ENCODE measurements around the gene GPR31.

Gene GPR31

DNA sequence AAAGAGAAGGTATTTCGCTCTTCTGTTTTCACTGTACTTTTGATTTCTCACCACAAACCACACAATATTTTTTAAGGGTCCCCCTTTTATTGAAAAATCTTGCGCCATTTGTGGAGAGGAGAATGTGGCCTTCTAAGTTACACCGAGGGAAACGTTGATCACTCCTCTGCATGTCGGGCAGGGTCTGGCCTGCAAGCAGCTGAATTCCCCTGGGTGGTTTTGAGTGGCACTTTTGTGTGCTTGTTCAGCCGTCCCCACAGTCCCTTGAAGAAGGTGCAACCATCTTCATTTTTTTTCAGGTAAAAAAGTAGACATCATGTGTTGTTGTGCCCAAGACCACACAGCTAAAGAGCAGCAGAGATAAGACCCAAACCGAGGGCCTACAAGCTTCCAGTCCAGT lies 6.1 kb downstream of the GPR31 start:
- no peak overlapping the region for H3K27ac ChIP-seq
- no peaks in the 10 kb centered on the region for H3K36me3 ChIP-seq (ENCODE audit: insufficient read depth, low read length)
- DNase-seq (ENCODE audit: low read depth, low spot score) = no peak
- no peak overlapping the region for H3K4me3 ChIP-seq
- H3K9ac ChIP-seq (ENCODE audit: insufficient read length) = no peak overlapping the region
- no peaks in the 10 kb centered on the region for H3K9me3 ChIP-seq (ENCODE audit: low read depth, low read length)
- TF ChIP-seq EZH2 (IDR thresholded peaks at IDR 0.05) (no peak), FOXP2 (optimal IDR thresholded peaks at IDR 0.05; ENCODE audit: control extremely low read depth, extremely low read length, insufficient read depth) (no peak), POLR2AphosphoS5 (IDR thresholded peaks at IDR 0.05; ENCODE audit: borderline replicate concordance, low read depth, low read length) (no peak)

DNA sequence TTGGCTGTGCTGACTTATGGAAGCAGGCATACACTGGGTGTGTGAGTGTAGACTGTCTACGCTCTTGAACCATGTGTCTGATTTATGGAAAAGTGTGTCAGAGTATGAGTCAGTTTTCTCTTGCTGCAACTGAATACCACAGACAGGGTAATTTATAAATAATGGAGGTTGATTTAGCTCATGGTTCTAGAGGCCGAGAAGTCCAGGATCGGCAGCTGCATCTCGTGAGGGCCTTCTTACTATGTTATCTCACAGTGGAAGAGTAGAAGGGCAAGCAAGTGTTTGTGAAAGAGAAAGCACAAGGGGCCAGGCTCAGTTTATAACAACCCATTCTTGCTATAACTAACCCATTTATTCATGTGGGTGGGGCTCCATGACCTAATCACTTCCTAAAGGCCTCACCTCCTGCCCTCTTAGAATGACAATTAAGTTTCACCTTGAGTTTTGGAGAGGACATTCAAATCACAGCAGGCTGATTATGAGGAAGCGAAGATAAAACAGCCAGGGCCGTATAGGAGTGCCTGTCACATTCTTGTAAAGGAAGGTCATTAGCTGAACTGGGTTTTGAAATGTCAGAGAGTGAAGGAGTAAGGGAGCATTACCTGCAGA lies 6.7 kb downstream of the GPR31 start:
- Histone ChIP-seq H3K36me3 (ENCODE audit: insufficient read depth, low read length) (no peaks in the 10 kb centered on the region), H3K4me3 (no peak overlapping the region), H3K9me3 (ENCODE audit: low read depth, low read length) (no peaks in the 10 kb centered on the region), H3K9ac (ENCODE audit: insufficient read length) (no peak overlapping the region), H3K27ac (no peak overlapping the region)
- no peak for DNase-seq (ENCODE audit: low read depth, low spot score)
- TF ChIP-seq POLR2AphosphoS5 (IDR thresholded peaks at IDR 0.05; ENCODE audit: borderline replicate concordance, low read depth, low read length) (no peak), EZH2 (IDR thresholded peaks at IDR 0.05) (no peak), FOXP2 (optimal IDR thresholded peaks at IDR 0.05; ENCODE audit: control extremely low read depth, extremely low read length, insufficient read depth) (no peak)

DNA sequence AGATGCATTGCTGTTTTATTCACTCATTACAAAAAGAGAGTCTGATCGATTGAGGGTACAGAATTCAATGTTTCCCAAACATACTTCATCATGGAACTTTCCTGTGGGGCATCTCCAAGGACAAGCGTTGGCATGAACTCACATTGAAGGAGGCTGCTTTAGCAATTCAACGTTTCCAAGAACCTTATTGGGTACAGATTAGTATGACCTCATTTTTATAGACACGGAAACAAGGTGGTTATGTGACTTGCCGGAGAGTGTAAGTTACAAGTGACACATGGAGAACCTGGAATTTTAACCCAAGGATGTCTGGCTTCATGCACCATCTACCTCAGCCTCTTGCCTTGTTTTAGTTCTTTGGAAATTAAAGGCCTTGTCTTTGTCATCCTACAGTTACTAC lies 8.8 kb downstream of the GPR31 start:
- Histone ChIP-seq H3K36me3 (ENCODE audit: insufficient read depth, low read length) (no peaks in the 10 kb centered on the region), H3K9ac (ENCODE audit: insufficient read length) (no peak overlapping the region), H3K27ac (no peak overlapping the region), H3K9me3 (ENCODE audit: low read depth, low read length) (no peaks in the 10 kb centered on the region), H3K4me3 (no peak overlapping the region)
- TF ChIP-seq POLR2AphosphoS5 (IDR thresholded peaks at IDR 0.05; ENCODE audit: borderline replicate concordance, low read depth, low read length) = no peak
- no peak for TF ChIP-seq EZH2 (IDR thresholded peaks at IDR 0.05)
- TF ChIP-seq FOXP2 (optimal IDR thresholded peaks at IDR 0.05; ENCODE audit: control extremely low read depth, extremely low read length, insufficient read depth) = no peak
- DNase-seq (ENCODE audit: low read depth, low spot score) = no peak

DNA sequence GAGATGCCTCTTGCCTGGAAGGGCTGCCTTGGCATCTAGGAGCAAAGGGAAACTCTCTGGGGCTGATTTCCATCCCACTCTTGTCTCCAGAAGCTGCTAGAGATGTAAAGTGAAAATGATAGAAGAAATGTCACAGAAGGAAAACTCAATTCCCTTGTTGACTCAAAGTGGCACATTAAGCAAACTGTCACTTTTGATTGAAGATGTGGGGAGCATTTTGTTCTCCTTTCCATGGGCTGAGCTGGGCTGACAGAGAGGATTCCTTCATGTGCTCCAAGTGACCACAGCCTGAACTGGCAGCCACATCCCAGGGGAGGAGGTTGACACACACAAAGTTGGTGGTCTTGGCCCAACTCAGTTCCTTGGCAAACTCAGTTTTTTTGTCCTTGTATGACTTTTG lies 9.8 kb downstream of the GPR31 start:
- Histone ChIP-seq H3K4me3 (no peak overlapping the region), H3K9me3 (ENCODE audit: low read depth, low read length) (no peaks in the 10 kb centered on the region), H3K9ac (ENCODE audit: insufficient read length) (no peak overlapping the region), H3K36me3 (ENCODE audit: insufficient read depth, low read length) (no peaks in the 10 kb centered on the region), H3K27ac (no peak overlapping the region)
- TF ChIP-seq FOXP2 (optimal IDR thresholded peaks at IDR 0.05; ENCODE audit: control extremely low read depth, extremely low read length, insufficient read depth) = no peak
- no peak for TF ChIP-seq EZH2 (IDR thresholded peaks at IDR 0.05)
- TF ChIP-seq POLR2AphosphoS5 (IDR thresholded peaks at IDR 0.05; ENCODE audit: borderline replicate concordance, low read depth, low read length) = no peak
- DNase-seq (ENCODE audit: low read depth, low spot score) = no peak

DNA sequence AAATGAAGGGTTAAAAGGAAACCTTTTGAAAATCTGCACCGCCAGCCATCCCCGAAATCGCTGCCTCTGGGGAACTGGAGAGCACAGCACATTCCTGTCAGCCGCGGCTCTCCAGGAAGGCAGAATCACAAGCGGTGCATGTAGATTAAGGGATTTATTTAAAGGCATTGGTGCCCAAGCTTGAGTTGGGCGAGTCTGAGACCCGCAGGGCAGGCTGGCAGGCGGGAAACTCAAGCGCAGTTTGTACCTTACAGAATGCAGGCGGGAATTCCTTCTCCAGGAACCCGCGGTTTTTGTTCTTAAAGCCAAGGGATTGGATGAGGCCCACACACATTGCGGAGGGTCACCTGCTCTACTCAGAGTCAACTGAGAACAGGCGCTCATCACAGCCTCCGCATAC lies 10.8 kb downstream of the GPR31 start:
- DNase-seq (ENCODE audit: low read depth, low spot score) = no peak
- H3K9ac ChIP-seq (ENCODE audit: insufficient read length) = no peak overlapping the region
- peak overlapping the region; percentile 15; the same call in 1 of the 2 replicates for H3K4me3 ChIP-seq

DNA sequence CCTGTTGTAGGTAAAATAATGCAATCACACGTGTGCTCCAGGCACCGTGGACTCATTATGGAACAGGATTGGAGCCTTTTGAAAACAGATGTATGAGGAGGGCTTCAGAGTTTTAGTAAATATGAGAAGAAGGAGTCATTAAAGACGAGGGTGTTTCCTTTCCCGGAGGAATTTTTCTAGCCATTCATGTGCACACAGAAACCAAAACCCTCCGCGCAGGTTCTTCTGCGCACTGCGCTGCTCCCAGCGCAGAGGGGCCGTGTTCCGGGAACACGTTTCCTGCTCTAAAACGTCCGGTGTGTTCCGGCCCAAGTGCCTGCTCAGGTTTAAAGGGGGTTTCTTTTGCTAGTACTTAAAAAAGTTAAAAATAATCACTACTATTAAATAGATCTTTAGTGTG lies 11.6 kb downstream of the GPR31 start:
- H3K36me3 ChIP-seq (ENCODE audit: insufficient read depth, low read length) = no peaks in the 10 kb centered on the region
- TF ChIP-seq FOXP2 (optimal IDR thresholded peaks at IDR 0.05; ENCODE audit: control extremely low read depth, extremely low read length, insufficient read depth) (no peak), EZH2 (IDR thresholded peaks at IDR 0.05) (no peak), POLR2AphosphoS5 (IDR thresholded peaks at IDR 0.05; ENCODE audit: borderline replicate concordance, low read depth, low read length) (no peak)
- H3K4me3 ChIP-seq = no peak overlapping the region
- H3K9me3 ChIP-seq (ENCODE audit: low read depth, low read length) = no peaks in the 10 kb centered on the region
- DNase-seq (ENCODE audit: low read depth, low spot score) = no peak
- H3K9ac ChIP-seq (ENCODE audit: insufficient read length) = no peak overlapping the region
- H3K27ac ChIP-seq = no peak overlapping the region

More for the DNA sequence above, 10.8 kb downstream of the GPR31 start:
- H3K27ac ChIP-seq = no peak overlapping the region
- no peaks in the 10 kb centered on the region for H3K9me3 ChIP-seq (ENCODE audit: low read depth, low read length)
- TF ChIP-seq POLR2AphosphoS5 (IDR thresholded peaks at IDR 0.05; ENCODE audit: borderline replicate concordance, low read depth, low read length) (no peak), EZH2 (IDR thresholded peaks at IDR 0.05) (no peak), FOXP2 (optimal IDR thresholded peaks at IDR 0.05; ENCODE audit: control extremely low read depth, extremely low read length, insufficient read depth) (no peak)
- H3K36me3 ChIP-seq (ENCODE audit: insufficient read depth, low read length) = no peaks in the 10 kb centered on the region

DNA sequence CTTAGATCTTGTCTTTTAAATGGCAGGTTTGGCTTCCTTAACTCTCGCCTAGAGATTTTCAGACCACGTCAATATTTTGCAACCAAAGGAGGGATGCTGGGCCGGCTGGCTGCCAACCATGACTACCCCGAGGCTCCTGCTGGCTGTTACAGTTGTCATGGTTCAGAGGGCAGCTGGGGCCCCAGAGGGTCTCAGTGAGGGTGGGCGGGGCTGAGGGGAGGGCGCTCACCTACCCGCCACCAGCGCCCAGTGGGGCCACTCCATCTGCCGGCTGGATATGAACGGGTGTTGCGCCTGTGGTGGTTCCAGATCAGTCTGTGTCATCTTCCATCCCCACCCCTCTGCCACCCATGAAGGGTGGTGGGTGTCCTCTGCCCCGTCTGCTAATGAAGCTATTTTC lies 12.3 kb downstream of the GPR31 start:
- DNase-seq (ENCODE audit: low read depth, low spot score) = no peak

DNA sequence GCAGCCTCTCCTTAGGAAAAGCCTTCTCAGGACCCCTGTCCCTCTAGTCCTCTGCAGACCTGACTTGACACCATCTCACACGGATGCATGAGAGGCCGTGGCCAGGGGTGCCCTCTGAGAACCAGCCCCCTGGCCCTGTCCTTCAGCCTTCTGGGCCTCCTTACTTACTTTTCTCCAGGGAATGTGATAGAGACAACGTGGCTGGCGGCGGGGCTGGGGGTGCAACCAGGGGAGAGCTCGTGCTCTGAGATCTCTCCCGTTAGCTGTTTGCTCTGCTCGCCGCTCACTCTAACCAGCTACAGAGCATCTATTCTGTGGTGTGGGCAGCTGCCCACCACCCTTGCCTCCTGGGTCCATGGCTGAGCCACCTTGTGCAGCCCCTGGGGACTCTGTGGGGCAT lies 14.7 kb downstream of the GPR31 start:
- DNase-seq (ENCODE audit: low read depth, low spot score) = no peak
- Histone ChIP-seq H3K9ac (ENCODE audit: insufficient read length) (no peak overlapping the region), H3K4me3 (no peak overlapping the region), H3K27ac (no peak overlapping the region), H3K36me3 (ENCODE audit: insufficient read depth, low read length) (no peaks in the 10 kb centered on the region), H3K9me3 (ENCODE audit: low read depth, low read length) (no peaks in the 10 kb centered on the region)
- no peak for TF ChIP-seq FOXP2 (optimal IDR thresholded peaks at IDR 0.05; ENCODE audit: control extremely low read depth, extremely low read length, insufficient read depth)
- no peak for TF ChIP-seq POLR2AphosphoS5 (IDR thresholded peaks at IDR 0.05; ENCODE audit: borderline replicate concordance, low read depth, low read length)
- TF ChIP-seq EZH2 (IDR thresholded peaks at IDR 0.05) = no peak

More for the DNA sequence above, 12.3 kb downstream of the GPR31 start:
- TF ChIP-seq EZH2 (IDR thresholded peaks at IDR 0.05) (no peak), POLR2AphosphoS5 (IDR thresholded peaks at IDR 0.05; ENCODE audit: borderline replicate concordance, low read depth, low read length) (no peak), FOXP2 (optimal IDR thresholded peaks at IDR 0.05; ENCODE audit: control extremely low read depth, extremely low read length, insufficient read depth) (no peak)
- Histone ChIP-seq H3K9ac (ENCODE audit: insufficient read length) (no peak overlapping the region), H3K9me3 (ENCODE audit: low read depth, low read length) (no peaks in the 10 kb centered on the region), H3K4me3 (no peak overlapping the region), H3K36me3 (ENCODE audit: insufficient read depth, low read length) (no peaks in the 10 kb centered on the region), H3K27ac (no peak overlapping the region)

DNA sequence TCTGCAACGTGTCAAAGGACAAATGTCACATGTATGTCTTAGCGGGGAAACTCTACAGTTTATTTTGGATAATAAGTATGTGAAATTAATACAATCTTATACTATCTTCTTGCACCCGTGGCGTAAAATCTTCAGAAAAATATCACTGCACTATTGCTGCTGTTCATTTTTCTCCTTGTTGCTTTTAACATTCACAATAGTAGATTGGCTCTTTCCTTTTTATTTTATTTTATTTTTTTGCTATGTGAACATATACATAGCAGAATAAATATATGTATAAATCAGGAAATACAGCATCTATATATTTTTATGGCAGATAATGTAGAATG lies 15.4 kb downstream of the GPR31 start:
- TF ChIP-seq FOXP2 (optimal IDR thresholded peaks at IDR 0.05; ENCODE audit: control extremely low read depth, extremely low read length, insufficient read depth) = no peak
- no peak for TF ChIP-seq POLR2AphosphoS5 (IDR thresholded peaks at IDR 0.05; ENCODE audit: borderline replicate concordance, low read depth, low read length)
- TF ChIP-seq EZH2 (IDR thresholded peaks at IDR 0.05) = no peak
- no peaks in the 10 kb centered on the region for H3K9me3 ChIP-seq (ENCODE audit: low read depth, low read length)
- DNase-seq (ENCODE audit: low read depth, low spot score) = no peak
- no peak overlapping the region for H3K9ac ChIP-seq (ENCODE audit: insufficient read length)
- H3K27ac ChIP-seq = no peak overlapping the region
- no peak overlapping the region for H3K4me3 ChIP-seq
- no peaks in the 10 kb centered on the region for H3K36me3 ChIP-seq (ENCODE audit: insufficient read depth, low read length)
